Gastrocnemius medialis (tissue), 4 donors: ENCODE data around the gene NRK.

Experiments
- POLR2A ChIP-seq, 2 donors: fragments of 450-650 bp; IDR thresholded peaks; one replicate each; pipeline ENCODE4 v1.6.1; 2017; ENCODE audit warnings: antibody characterized with exemption in 2 of 2, mild to moderate bottlenecking in 2 of 2, moderate library complexity in 2 of 2
- TF ChIP-seq, protein P1 (sequence below), 5 experiments: fragments of 450-650 bp in 3 of 5; fragments of 200-600 bp in 2 of 5; sonication (generic) in 2 of 5; IDR thresholded peaks in 4 of 5; conservative IDR thresholded peaks in 1 of 5; 1 replicate in 4 of 5; 2 replicates in 1 of 5; pipeline ENCODE4 v1.5.1; 2016 to 2019; ENCODE audit warnings: antibody characterized with exemption in 5 of 5, mild to moderate bottlenecking in 3 of 5, moderate library complexity in 3 of 5

DNA sequence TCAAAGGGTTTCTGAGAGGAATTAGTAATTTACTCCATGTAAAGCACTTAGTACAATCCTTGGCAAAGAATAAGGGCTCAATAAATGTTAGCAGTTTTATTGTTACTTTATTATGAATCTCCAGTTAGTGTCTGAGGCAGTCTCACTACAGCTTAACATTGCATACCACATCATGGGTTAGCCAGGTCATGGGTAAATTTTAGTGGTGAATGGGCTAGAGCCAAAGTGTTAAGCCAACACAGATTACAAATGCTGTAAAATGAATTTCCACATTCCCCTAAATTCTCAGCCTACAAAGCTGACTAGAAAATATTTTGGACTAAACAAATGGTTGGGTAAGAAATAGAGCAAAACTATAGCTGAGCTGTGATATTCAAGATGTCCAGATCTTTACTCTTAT lies 72.4 kb downstream of the NRK start:
- no peak for TF ChIP-seq POLR2A (IDR thresholded peaks at IDR 0.05)
- TF ChIP-seq, protein P1, sequence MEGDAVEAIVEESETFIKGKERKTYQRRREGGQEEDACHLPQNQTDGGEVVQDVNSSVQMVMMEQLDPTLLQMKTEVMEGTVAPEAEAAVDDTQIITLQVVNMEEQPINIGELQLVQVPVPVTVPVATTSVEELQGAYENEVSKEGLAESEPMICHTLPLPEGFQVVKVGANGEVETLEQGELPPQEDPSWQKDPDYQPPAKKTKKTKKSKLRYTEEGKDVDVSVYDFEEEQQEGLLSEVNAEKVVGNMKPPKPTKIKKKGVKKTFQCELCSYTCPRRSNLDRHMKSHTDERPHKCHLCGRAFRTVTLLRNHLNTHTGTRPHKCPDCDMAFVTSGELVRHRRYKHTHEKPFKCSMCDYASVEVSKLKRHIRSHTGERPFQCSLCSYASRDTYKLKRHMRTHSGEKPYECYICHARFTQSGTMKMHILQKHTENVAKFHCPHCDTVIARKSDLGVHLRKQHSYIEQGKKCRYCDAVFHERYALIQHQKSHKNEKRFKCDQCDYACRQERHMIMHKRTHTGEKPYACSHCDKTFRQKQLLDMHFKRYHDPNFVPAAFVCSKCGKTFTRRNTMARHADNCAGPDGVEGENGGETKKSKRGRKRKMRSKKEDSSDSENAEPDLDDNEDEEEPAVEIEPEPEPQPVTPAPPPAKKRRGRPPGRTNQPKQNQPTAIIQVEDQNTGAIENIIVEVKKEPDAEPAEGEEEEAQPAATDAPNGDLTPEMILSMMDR (IDR thresholded peaks at IDR 0.05 in 4 of 5, conservative IDR thresholded peaks at IDR 0.05 in 1 of 5) = no peak
